MM.1S (cell line): ENCODE measurements around the gene PRKCB.

ENCODE experiments used
- DNase-seq: peaks from one replicate; pipeline ENCODE4 v3.0.0-alpha.2; 2015
- H2AFZ ChIP-seq: fragments of 300-600 bp; sonication (generic); 2 replicates; pipeline ENCODE4 v1.6.0; 2016; ENCODE audit warnings: antibody characterized with exemption, low read length
- H3F3A ChIP-seq: fragments of 300-600 bp; sonication (generic); 2 replicates; pipeline ENCODE4 v1.6.1; 2016; ENCODE audit warnings: mild to moderate bottlenecking, antibody characterized with exemption, low read length, moderate library complexity, mixed read lengths; ENCODE audit not compliant: insufficient read depth
- H3K27ac ChIP-seq: fragments of 300-600 bp; sonication (generic); 2 replicates; pipeline ENCODE4 v1.5.1; 2016; ENCODE audit warnings: mild to moderate bottlenecking, low read length
- H3K27me3 ChIP-seq: fragments of 300-600 bp; sonication (generic); replicated peaks from 2 replicates; pipeline ENCODE4 v1.6.0; 2016; ENCODE audit warnings: low read length; ENCODE audit not compliant: insufficient read depth
- H3K36me3 ChIP-seq: fragments of 300-600 bp; sonication (generic); replicated peaks from 2 replicates; pipeline ENCODE4 v1.6.1; 2016; ENCODE audit warnings: mild to moderate bottlenecking, low read length, mixed read lengths; ENCODE audit not compliant: insufficient read depth
- H3K4me1 ChIP-seq: fragments of 300-600 bp; sonication (generic); 2 replicates; pipeline ENCODE4 v1.6.1; 2016; ENCODE audit warnings: low read length, mixed read lengths
- H3K4me2 ChIP-seq: fragments of 300-600 bp; sonication (generic); 2 replicates; pipeline ENCODE4 v1.6.0; 2016; ENCODE audit warnings: low read depth, low read length
- H3K4me3 ChIP-seq: fragments of 300-600 bp; sonication (generic); 2 replicates; pipeline ENCODE4 v1.5.1; 2016; ENCODE audit warnings: low read length, mixed read lengths
- H3K79me2 ChIP-seq: fragments of 300-600 bp; sonication (generic); 2 replicates; pipeline ENCODE4 v1.6.1; 2016; ENCODE audit warnings: mixed run types, low read length, mixed read lengths
- H3K9ac ChIP-seq: fragments of 300-600 bp; sonication (generic); 2 replicates; pipeline ENCODE4 v1.6.1; 2016; ENCODE audit warnings: low read length, mixed read lengths
- H3K9me2 ChIP-seq: fragments of 300-600 bp; sonication (generic); replicated peaks from 2 replicates; pipeline ENCODE4 v1.6.1; 2016; ENCODE audit warnings: mild to moderate bottlenecking, low read length, mixed read lengths; ENCODE audit not compliant: insufficient read depth
- H3K9me3 ChIP-seq: fragments of 300-600 bp; sonication (generic); replicated peaks from 2 replicates; pipeline ENCODE4 v1.6.1; 2016; ENCODE audit warnings: mild to moderate bottlenecking, low read length, mixed read lengths; ENCODE audit not compliant: insufficient read depth
- H4K20me1 ChIP-seq: fragments of 300-600 bp; sonication (generic); 2 replicates; pipeline ENCODE4 v1.6.1; 2016; ENCODE audit warnings: mild to moderate bottlenecking, low read length, moderate library complexity, mixed read lengths; ENCODE audit not compliant: insufficient read depth
- EZH2 ChIP-seq: fragments of 300-600 bp; sonication (generic); optimal IDR thresholded peaks from 2 replicates; pipeline ENCODE3; 2017; ENCODE audit warnings: low read depth, mild to moderate bottlenecking, antibody characterized with exemption, low read length, mixed read lengths
- EZH2phosphoT487 ChIP-seq: fragments of 300-600 bp; sonication (generic); IDR thresholded peaks from 2 replicates; pipeline ENCODE4 v1.6.1; 2018; ENCODE audit warnings: antibody characterized with exemption, low read length
- TF ChIP-seq, protein P1 (sequence below): fragments of 300-600 bp; sonication (generic); IDR thresholded peaks from 2 replicates; pipeline ENCODE4 v1.5.1; 2016; ENCODE audit warnings: antibody characterized with exemption, low read length, mixed read lengths

The PRKCB gene

DNA sequence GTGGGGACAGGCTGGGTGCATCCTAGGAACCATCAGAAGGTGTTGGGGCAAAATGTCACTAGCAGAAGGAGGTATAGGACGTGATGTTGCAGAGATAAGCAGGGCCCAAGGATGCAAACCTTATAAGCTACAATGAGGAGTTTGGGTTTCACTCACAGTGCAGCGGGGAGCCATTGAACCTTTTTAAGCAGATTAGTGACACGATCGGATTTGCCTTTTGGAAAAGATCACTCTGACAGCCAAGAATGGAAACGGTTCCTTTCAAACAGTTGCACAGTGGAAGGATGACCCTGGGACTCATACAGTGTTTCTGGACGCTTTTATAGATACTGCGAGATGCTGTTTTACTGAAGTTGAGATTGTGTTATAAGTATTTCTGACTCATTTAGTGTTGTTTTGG lies 288.5 kb downstream of the PRKCB start:
- TF ChIP-seq, protein P1, sequence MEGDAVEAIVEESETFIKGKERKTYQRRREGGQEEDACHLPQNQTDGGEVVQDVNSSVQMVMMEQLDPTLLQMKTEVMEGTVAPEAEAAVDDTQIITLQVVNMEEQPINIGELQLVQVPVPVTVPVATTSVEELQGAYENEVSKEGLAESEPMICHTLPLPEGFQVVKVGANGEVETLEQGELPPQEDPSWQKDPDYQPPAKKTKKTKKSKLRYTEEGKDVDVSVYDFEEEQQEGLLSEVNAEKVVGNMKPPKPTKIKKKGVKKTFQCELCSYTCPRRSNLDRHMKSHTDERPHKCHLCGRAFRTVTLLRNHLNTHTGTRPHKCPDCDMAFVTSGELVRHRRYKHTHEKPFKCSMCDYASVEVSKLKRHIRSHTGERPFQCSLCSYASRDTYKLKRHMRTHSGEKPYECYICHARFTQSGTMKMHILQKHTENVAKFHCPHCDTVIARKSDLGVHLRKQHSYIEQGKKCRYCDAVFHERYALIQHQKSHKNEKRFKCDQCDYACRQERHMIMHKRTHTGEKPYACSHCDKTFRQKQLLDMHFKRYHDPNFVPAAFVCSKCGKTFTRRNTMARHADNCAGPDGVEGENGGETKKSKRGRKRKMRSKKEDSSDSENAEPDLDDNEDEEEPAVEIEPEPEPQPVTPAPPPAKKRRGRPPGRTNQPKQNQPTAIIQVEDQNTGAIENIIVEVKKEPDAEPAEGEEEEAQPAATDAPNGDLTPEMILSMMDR = no peak
- TF ChIP-seq EZH2 (no peak), EZH2phosphoT487 (no peak)
- Histone ChIP-seq H3K9ac (no peak overlapping the region), H3K4me1 (no peaks in the 10 kb centered on the region), H4K20me1 (no peaks in the 10 kb centered on the region), H3F3A (no peaks in the 10 kb centered on the region), H3K27me3 (no peaks in the 10 kb centered on the region), H2AFZ (no peak overlapping the region), H3K79me2 (no peaks in the 10 kb centered on the region), H3K4me2 (no peak overlapping the region), H3K9me2 (no peaks in the 10 kb centered on the region), H3K9me3 (no peaks in the 10 kb centered on the region), H3K27ac (no peak overlapping the region), H3K4me3 (no peak overlapping the region), H3K36me3 (no peaks in the 10 kb centered on the region)
- no peak for DNase-seq

DNA sequence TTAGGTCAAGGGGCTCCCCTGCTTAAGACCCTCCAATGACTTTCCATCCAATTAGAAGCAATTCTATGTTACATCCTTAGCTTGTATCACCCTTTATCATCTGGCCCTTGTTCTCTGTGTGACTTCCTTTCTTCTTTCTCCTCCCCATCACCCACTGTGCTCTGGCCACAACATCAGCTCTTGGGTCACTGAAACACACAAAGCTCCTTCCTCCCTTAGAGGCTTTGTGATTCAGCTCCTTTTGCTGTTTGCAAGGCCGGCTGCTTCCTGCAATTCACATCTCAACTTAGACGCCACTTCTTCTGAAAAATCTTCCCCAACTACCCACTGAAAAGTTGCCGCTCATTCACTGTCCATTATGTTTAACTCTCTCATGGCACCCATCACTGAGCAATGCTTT lies 289.4 kb downstream of the PRKCB start:
- H3K79me2 ChIP-seq = no peaks in the 10 kb centered on the region
- H3K4me2 ChIP-seq = no peak overlapping the region
- no peaks in the 10 kb centered on the region for H3K4me1 ChIP-seq
- no peaks in the 10 kb centered on the region for H3F3A ChIP-seq
- no peak overlapping the region for H3K27ac ChIP-seq
- H3K4me3 ChIP-seq = no peak overlapping the region
- H2AFZ ChIP-seq = no peak overlapping the region
- H4K20me1 ChIP-seq = no peaks in the 10 kb centered on the region
- no peaks in the 10 kb centered on the region for H3K9me2 ChIP-seq
- TF ChIP-seq EZH2phosphoT487 (no peak), EZH2 (no peak)
- TF ChIP-seq, protein P1 = no peak
- no peak overlapping the region for H3K9ac ChIP-seq
- H3K36me3 ChIP-seq = no peaks in the 10 kb centered on the region
- DNase-seq = no peak
- H3K9me3 ChIP-seq = no peaks in the 10 kb centered on the region
- H3K27me3 ChIP-seq = no peaks in the 10 kb centered on the region

DNA sequence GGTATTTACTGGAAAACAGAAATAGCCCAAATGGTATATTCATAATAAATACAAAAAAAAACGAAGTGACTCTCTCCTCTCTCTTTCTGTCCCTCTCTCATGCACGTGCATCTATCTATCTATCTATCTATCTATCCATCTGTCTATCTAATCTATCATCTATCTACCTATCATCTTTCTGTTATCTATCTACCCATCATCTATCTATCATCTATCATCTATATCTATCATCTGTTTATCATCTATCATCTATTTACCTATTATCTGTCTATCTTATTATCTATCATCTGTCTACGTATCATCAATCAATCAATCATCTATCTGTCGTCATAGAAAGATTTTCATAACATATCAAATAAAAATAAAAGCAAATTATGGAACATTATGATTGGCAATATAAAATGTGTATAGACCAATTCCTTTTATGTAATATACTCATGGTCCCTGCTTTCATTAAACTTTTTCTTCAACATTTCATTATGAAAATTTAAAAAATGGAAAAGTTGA lies 293.7 kb downstream of the PRKCB start:
- no peak overlapping the region for H3K27ac ChIP-seq

More for the DNA sequence above, 293.7 kb downstream of the PRKCB start:
- no peak for DNase-seq
- no peaks in the 10 kb centered on the region for H3K4me1 ChIP-seq
- no peak overlapping the region for H3K9ac ChIP-seq
- no peaks in the 10 kb centered on the region for H3K27me3 ChIP-seq
- TF ChIP-seq EZH2phosphoT487 (no peak), EZH2 (no peak)
- TF ChIP-seq, protein P1 = no peak
- no peaks in the 10 kb centered on the region for H3F3A ChIP-seq
- H3K79me2 ChIP-seq = no peaks in the 10 kb centered on the region
- H3K9me3 ChIP-seq = no peaks in the 10 kb centered on the region
- no peaks in the 10 kb centered on the region for H3K9me2 ChIP-seq
- H3K4me2 ChIP-seq = no peak overlapping the region
- H4K20me1 ChIP-seq = no peaks in the 10 kb centered on the region
- H3K36me3 ChIP-seq = no peaks in the 10 kb centered on the region
- H2AFZ ChIP-seq = no peak overlapping the region
- no peak overlapping the region for H3K4me3 ChIP-seq
